ENCODE results near the gene B3GAT1.

Gene B3GAT1

DNA sequence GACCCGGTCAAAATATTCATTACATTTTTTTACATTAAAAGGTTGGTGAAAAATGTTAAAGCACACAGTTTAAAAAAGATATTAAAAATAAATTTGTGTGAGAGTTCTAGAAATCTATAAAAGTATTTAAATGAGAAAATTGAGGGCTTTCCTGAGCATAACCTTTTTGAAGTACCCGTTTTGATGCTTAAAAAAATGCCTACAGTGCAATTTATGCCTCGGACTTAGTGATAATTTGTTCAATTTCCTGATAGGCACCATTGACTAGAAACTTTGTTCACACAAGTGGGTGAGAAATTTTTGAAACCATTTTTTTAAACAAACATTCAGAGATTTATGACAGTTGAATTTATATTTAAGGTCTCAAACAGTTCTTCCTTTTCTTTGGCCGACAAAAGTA, 29.7 kb upstream of the B3GAT1 start:
- DNase-seq (ENCODE audit: low read depth in 2 of 2), result no peak

DNA sequence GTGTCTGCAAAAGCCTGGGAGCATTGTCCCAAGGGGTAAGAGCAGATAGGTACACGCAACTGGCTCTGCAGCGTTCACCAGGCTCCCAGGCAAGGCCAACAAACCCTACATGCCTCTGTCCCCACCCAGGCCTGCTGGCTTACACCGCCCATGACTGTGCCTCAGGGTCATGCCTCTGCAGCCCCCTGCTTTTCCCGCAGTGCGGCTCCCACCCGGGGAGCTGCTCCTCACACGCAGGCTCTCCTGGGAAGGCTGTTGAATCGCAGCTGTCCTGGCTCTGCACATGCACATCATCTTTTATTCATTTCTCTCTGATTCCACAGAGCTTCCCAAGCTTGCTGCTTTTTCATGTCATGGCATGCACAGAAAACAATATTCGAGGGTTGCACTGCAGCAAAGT, 29.2 kb upstream of the B3GAT1 start:
- DNase-seq (ENCODE audit: low read depth in 2 of 2), result no peak

DNA sequence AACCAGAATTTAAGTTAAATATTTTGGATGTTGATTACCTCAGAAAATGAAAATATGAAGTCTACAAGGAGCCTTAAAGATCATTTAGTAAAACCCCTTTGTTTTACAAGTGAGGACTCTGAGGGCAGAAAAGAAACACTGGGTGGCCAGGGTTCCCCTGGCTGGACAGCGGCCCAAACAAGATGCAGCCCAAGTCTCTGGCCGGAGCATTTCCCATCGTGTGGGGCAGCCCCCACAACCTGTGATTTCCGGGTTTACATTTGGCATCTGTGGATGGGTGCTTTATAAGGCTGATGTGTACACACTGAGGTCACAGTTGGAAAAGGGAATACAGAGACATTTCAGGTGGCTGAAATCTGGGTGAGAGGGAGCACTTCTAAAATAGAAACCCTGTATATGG, 28.8 kb upstream of the B3GAT1 start:
- DNase-seq (ENCODE audit: low read depth in 2 of 2), result no peak

DNA sequence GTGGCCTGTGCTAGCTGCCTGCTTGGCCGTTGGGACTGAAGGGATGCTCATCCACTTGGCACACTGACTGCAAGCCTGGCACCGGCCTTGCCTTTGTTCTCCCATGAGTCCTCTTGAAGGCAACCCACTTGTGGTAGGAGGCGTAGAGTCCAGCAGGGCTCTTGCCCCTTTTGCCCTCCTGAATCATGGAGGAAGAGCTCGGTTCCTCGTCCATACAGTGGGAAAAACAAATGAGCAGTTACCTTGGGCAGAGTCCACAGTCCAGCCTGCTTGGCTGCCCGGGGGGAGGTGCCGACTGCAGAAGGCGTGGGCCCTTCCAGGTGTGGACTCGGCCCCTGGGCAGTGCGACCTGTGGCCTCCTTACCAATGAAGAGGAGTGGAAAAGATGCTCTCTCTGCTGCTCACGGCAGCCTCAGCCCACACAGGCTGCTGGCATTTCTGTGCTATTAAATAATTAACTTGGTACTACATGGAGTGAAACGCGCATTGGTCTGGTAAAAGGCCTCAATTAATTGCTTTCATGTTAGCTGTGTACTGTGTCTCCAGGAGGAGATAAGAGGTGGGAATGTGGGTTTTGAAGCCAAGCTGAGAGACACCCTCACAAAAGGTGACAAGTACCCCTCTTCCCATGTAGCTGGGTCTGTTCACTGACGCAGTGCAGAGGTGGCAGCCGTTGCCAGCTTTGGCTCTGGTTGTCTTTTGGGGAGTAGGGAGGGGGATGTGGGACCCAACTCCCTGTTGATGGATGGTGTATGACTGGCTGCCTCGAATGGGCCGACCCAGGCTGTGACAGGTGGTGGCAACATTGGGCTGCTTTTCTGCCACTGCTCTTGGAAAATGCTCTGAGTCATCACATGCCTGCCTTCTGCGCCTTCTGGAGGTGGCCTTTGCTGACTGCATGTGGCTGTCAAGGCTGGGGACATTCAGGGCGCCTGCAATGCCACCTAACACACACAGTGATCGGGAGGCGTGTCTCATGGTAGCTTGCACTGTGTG, 26.8 kb upstream of the B3GAT1 start:
- no peak for DNase-seq (ENCODE audit: low read depth in 2 of 2)

GRCh38 chr11:134437821-134438220, 25.8 kb upstream of the B3GAT1 start:
- DNase-seq (ENCODE audit: low read depth in 2 of 2), result no peak

GRCh38 chr11:134436781-134437180, 24.7 kb upstream of the B3GAT1 start:
- DNase-seq (ENCODE audit: low read depth in 2 of 2), result no peak

DNA sequence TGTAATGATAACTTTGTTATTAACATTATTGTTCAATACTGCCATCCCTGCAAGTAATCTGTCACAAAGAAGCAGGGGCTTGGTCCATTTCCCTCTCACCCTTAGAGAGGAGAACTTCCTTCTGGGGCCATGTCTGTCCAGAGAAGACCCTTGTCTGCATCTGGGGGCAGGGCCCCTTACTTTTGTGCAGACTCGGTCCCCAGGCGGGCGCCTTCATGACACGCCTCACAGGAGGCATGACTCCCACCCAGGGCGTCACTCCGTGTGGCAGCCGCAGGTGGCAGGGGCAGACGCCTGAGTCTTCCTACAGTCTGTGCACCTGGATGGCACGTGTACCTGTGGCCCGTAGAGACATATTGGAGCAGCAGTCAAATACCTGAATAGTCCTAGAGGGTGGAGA, 21.8 kb upstream of the B3GAT1 start:
- no peak for DNase-seq (ENCODE audit: low read depth in 2 of 2)

- DNase-seq (ENCODE audit: low read depth in 2 of 2), result no peak
Observed at GRCh38 chr11:134433251-134433650, 21.2 kb upstream of the B3GAT1 start.

DNA sequence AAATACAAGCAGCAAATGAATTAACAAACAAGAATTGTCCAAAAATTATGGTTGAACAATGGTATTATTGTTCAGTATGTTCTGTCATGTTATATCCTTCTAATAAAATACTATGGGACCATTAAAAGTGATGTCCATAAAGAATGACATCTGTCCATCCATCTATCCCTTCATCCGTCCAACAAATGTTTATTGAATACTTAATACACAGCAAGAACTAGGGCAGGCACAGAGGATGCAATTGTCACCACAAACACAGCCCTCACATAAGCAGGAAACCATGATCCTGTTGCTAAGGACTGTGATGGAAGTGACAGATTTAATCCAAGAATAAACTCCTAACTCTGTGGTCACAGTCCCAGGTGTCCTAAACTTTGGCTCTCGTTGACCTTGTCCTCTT, 20.7 kb upstream of the B3GAT1 start:
- DNase-seq (ENCODE audit: low read depth in 2 of 2), result no peak

DNA sequence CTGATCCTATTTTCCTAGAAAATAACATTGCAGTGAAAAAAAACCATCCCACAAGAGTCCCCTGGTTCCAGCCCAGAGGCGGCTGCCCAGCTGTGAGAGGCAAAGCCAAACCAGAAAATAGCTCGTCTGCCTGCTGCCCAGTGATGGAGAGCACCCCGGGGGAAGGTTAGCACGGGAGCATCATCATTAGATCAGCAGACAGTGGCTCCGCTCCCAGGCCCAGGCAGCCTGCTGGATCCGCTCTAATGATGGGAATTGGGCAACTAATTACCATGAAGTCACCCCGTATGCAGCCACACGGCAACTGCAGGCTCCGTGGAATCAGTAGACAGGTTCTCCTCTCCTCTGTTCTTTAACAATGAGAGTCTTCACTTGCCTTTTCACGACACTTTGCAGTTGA, 17.1 kb upstream of the B3GAT1 start:
- no peak for DNase-seq (ENCODE audit: low read depth in 2 of 2)

- no peak for DNase-seq (ENCODE audit: low read depth in 2 of 2)
Observed at GRCh38 chr11:134425816-134426536, 13.9 kb upstream of the B3GAT1 start.

DNA sequence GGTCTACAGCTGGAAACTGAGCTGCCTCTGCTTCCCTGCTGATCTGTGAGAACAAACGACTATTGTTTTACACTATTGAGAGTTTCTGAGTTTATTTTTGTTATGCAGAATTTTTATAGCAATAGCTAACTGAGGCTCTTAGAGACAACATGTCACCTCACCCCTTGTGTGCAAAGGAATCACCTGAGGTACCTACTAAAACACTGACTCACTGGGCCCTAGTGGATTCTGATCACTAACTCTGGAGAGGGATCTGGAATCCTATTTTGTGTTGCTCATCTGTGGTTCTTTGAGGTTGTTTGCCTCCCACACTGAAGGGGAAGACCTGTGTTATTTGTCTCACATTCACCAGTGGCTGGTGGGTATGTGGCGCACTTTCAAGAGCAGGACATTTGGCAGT, 13.4 kb upstream of the B3GAT1 start:
- DNase-seq (ENCODE audit: low read depth in 2 of 2), result no peak

GRCh38 chr11:134423106-134423505, 11.1 kb upstream of the B3GAT1 start:
- DNase-seq (ENCODE audit: low read depth in 2 of 2), result no peak

DNA sequence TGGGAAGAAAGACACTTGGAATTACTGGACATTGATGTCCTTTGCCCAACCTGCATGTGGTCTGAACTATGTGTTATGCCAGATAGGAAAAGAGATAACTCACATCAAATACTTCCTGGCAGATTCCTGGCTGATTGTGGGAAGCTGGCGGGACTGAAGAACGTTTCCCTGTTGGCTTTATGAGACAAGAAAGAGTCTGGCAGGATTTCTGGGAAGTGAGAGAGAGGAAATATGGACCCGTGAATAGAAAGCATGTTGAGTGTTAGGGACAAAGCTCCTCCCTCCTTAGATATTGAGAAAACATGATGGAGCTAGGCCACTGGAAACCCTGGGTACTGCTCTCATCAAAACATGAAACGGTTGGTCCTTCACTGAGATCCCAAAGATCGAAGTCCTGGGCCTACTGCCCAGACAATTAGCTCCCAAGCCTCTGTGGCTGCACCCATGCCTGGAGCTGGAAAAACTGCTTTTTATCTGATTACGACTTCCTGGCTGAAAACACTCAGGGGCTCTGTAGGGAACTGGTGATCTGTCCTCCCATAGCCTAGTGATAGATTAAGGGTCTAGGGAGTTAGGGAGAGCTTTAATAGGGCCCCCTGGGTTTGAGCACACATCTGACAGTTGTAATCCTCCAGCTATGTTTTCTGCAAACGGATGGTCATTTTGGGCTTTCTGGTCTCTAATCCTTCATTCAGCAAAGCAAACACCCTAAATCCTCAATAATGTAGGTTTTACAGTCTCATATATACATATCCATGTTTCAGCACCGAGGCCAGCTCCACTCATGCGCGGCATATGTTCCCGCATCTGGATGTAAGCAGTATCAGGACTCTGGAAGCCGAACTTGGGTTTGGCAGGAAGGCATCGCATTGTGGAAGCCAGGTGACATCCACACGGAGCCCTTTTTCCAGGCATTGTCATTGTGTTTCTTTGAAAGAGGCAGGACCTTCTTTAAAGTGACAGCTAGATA, 6.1 kb upstream of the B3GAT1 start:
- DNase-seq (ENCODE audit: low read depth in 2 of 2), result no peak

- DNase-seq (ENCODE audit: low read depth in 2 of 2), result no peak
Observed at GRCh38 chr11:134416726-134417125, 4.7 kb upstream of the B3GAT1 start.

DNA sequence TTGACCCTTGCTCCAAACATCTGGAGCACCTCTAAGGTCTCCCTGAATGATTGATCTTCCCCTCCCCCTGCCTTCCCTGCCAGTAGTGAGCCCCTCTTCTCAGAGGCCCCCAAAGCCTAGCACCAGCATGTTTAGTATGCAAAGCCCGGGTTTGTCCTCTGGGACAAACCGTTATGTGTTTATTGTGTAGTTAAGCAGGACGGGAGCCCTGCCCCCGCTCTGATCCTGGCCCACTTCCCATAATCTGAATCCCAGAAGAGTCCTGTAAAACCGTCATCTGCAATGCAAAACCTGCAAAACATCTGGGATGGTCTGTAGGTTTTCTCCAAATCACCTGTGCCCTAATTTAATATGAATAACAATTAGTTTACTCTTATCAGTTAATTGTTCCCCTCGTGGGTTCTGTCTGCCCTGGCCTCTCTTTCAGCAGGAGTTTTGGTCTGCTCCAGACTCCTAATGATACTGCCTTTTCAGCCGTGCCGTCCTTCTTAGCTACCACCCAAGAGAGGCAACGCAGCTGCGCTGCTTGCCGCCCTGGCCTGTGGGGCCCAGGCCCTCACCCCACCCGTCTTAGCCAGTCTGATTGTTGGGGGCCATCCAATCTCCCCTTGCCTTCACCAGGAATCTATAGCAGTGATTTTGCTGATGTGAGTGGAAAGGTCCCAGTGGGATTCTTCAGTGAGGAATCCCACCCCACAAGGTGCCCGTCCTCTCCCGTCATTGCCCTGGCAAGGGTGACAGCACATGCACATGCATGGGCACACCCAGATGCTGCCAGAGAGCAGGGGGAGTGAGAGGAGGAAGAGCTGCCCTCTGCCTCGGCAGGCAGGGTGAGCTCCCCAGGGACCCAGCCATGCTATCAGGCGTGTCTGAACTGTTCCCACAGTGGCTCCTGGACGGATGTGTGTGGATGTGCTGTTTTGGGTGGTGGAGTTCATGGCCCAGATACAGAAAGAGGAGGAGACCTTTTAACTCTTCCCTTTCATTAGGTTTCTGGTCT, 3.0 kb upstream of the B3GAT1 start:
- no peak for DNase-seq (ENCODE audit: low read depth in 2 of 2)

DNA sequence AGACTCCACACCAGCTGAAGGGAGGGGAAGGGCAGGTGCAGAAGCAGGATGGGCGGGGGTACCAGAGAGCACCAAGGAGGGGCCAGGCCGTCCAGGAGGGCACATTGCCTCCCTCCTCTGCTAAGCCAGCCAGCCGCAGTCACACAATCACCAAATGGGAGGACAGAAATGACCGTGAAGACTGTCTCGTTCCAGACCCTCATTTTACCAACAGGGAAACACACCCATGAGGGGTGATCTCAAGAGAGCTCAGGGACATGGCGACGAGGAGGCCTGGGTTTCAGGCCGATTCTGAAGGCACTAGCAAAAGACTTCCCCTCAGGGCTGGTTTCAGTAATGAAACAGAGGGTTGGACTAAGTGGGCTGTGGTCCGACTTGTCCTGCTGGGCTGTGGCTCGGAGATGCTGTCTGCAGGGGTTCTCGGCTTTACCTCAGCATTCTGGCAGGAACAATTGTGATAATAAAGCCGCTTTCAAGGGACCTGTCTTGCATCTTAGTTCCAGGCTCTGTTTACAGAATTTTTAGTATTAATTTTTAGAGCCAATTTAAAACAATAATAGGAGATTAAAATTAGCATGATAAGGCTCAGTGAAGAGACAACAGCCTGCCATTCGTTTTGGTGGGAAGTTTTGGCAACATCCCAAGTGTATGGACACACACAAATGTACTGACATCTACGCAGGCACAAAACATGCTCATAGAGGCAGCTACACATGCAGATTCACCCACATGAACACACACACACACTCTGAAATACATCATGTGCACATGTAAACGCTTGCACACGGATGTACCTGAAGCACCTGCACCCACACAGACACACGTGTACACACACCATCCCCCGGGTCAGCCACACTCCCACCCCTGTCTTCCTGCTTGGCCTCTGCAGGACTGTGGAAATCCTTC, 2.0 kb upstream of the B3GAT1 start:
- DNase-seq (ENCODE audit: low read depth in 2 of 2), result no peak

GRCh38 chr11:134413043-134413825, 1.2 kb upstream of the B3GAT1 start:
- DNase-seq (ENCODE audit: low read depth in 2 of 2), result no peak

- no peak for DNase-seq (ENCODE audit: low read depth in 2 of 2)
Observed at GRCh38 chr11:134410766-134411165, 1.3 kb downstream of the B3GAT1 start.

Measured in stimulated activated CD4-positive, alpha-beta T cell treated with anti-CD3 and anti-CD28 coated beads, Interleukin-1b, Interleukin-23, amount 100 ng/mL, for 1 hour (primary cell).